Panc1 (cell line): ENCODE measurements around the gene SLC25A13. TPM values are rescaled to one million over a fixed set of nuclear protein-coding genes. Genes with fewer than 3 reads are reported as not detected.

Experiments used
- ATAC-seq: fragments of 200-7000 bp; cut with Tn5 transposase; 2 replicates; pipeline ENCODE4 v1.9.1; 2020; ENCODE audit warnings: mild to moderate bottlenecking, moderate library complexity
- BruUV-seq: library from RNA; stranded (reverse); fragments of 400-500 nt; replicated peaks from 2 replicates; lab custom pipeline; 2021; lab: Mats Ljungman, UMichigan
- CTCF ChIA-PET: fragments of 300-600 bp; sonication (Branson Sonifier 250); formaldehyde crosslinking; loops from one replicate; lab custom pipeline; 2022; ENCODE audit warnings: antibody characterized with exemption; lab: Charles Lee
- POLR2A ChIA-PET: fragments of 300-600 bp; sonication (Branson Sonifier 250); formaldehyde crosslinking; loops from one replicate; lab custom pipeline; 2022; ENCODE audit warnings: antibody characterized with exemption; lab: Charles Lee
- DNase-seq: peaks from one replicate; pipeline ENCODE4 v3.0.0-alpha.2; 2010; ENCODE audit warnings: low read depth, low spot score
- H3K27ac ChIP-seq: 2 replicates; pipeline ENCODE4 v1.5.1; 2011; ENCODE audit warnings: mild to moderate bottlenecking, low read length, inconsistent platforms
- H3K27me3 ChIP-seq: fragments of 200-500 bp; sonication (Bioruptor generic); 2 replicates; pipeline ENCODE4 v1.6.0; 2014; ENCODE audit warnings: low read length, inconsistent platforms; ENCODE audit not compliant: control insufficient read depth, insufficient read depth
- H3K36me3 ChIP-seq: fragments of 200-500 bp; sonication (Bioruptor generic); 2 replicates; pipeline ENCODE4 v1.5.1; 2014; ENCODE audit warnings: inconsistent platforms, mild to moderate bottlenecking, low read length, moderate library complexity; ENCODE audit not compliant: control insufficient read depth, insufficient read depth
- H3K4me1 ChIP-seq: 2 replicates; pipeline ENCODE4 v1.5.1; 2011; ENCODE audit warnings: inconsistent platforms, mild to moderate bottlenecking, low read length, moderate library complexity; ENCODE audit not compliant: control insufficient read depth, insufficient read depth
- H3K4me3 ChIP-seq, 2 experiments: 2 replicates each; pipeline ENCODE4 v1.5.1; 2011 to 2012; ENCODE audit warnings: low read depth in 2 of 2, low read length in 2 of 2, mild to moderate bottlenecking in 2 of 2, inconsistent platforms in 1 of 2, moderate library complexity in 1 of 2
- H3K9me3 ChIP-seq: fragments of 200-500 bp; sonication (Bioruptor generic); 2 replicates; pipeline ENCODE4 v1.5.1; 2014; ENCODE audit warnings: low read depth, mild to moderate bottlenecking, inconsistent platforms, low read length, moderate library complexity; ENCODE audit not compliant: control insufficient read depth, insufficient read depth
- CTCF ChIP-seq: fragments of 450-650 bp; IDR thresholded peaks from 2 replicates; pipeline ENCODE4 v1.5.1; 2017; ENCODE audit warnings: mild to moderate bottlenecking
- POLR2AphosphoS5 ChIP-seq: IDR thresholded peaks from 2 replicates; pipeline ENCODE4 v1.6.1; 2012; ENCODE audit warnings: mild to moderate bottlenecking, low read depth, low read length, moderate library complexity
- REST ChIP-seq, 2 experiments: IDR thresholded peaks; 2 replicates each; pipeline ENCODE4 v1.6.1; 2011 to 2012; ENCODE audit warnings: low read depth in 2 of 2, control low read depth in 1 of 2, low read length in 1 of 2, mild to moderate bottlenecking in 1 of 2, moderate library complexity in 1 of 2; ENCODE audit not compliant: insufficient read depth in 1 of 2
- SIN3A ChIP-seq: IDR thresholded peaks from 2 replicates; pipeline ENCODE4 v1.6.1; 2012; ENCODE audit warnings: low read depth, mild to moderate bottlenecking, low read length, moderate library complexity, borderline replicate concordance; ENCODE audit not compliant: insufficient read depth
- TCF7L2 ChIP-seq: IDR thresholded peaks from 2 replicates; pipeline ENCODE4 v1.6.1; 2011; ENCODE audit warnings: mild to moderate bottlenecking, low read depth, low read length, inconsistent platforms
- in situ Hi-C: cut with HindIII; loops from 2 replicates; pipeline ENCODE4 v1.10.0; 2016; ENCODE audit warnings: low sequenced_read_pairs, low pct_unique_long_range_greater_than_20kb
- intact Hi-C: fragments of 100-400 bp; cut with micrococcal nuclease; formaldehyde crosslinking; loops from one replicate; pipeline ENCODE4 v1.10.0; 2022; ENCODE audit not compliant: unreplicated experiment
- total RNA-seq: library from RNA; stranded (reverse); gene quantifications from one replicate; pipeline ENCODE4 v1.2.1, GENCODE V29; 2021; ENCODE audit not compliant: unreplicated experiment

The SLC25A13 gene
- total RNA-seq, 1 experiment from 2014 or later: 69.4 TPM

- Histone ChIP-seq H3K27me3 (no peaks in the 10 kb centered on the region), H3K4me1 (no peaks in the 10 kb centered on the region), H3K4me3 (no peak overlapping the region), H3K9me3 (no peaks in the 10 kb centered on the region), H3K36me3 (no peaks in the 10 kb centered on the region), H3K27ac (no peak overlapping the region)
- DNase-seq: no peak
- intact Hi-C loops: no loop called here
- ChIA-PET POLR2A (no interaction called here), CTCF (no interaction called here)
- BruUV-seq: no TSS peak
- ATAC-seq: no peak
- in situ Hi-C loops: no loop called here
- no peak for TF ChIP-seq REST (IDR thresholded peaks at IDR 0.05; ENCODE audit: insufficient read depth in 1 of 2, low read depth in 2 of 2, low read length in 1 of 2)
- no peak for TF ChIP-seq TCF7L2
- no peak for TF ChIP-seq CTCF
- no peak for TF ChIP-seq POLR2AphosphoS5
- TF ChIP-seq SIN3A: no peak
Observed at GRCh38 chr7:96233528-96234154, 88.3 kb downstream of the SLC25A13 start.

GRCh38 chr7:96233084-96233483, 88.8 kb downstream of the SLC25A13 start:
- intact Hi-C loops: no loop called here

More at GRCh38 chr7:96233084-96233483, 88.8 kb downstream of the SLC25A13 start:
- no peak overlapping the region for H3K27ac ChIP-seq
- in situ Hi-C loops: no loop called here
- TSS peak; percentile 44 for BruUV-seq
- H3K4me1 ChIP-seq: no peaks in the 10 kb centered on the region
- CTCF ChIA-PET: no interaction called here
- ATAC-seq: no peak
- H3K4me3 ChIP-seq: no peak overlapping the region
- H3K27me3 ChIP-seq: no peaks in the 10 kb centered on the region
- TF ChIP-seq REST (IDR thresholded peaks at IDR 0.05; ENCODE audit: insufficient read depth in 1 of 2, low read depth in 2 of 2, low read length in 1 of 2) (no peak), SIN3A (no peak), POLR2AphosphoS5 (no peak), TCF7L2 (no peak), CTCF (no peak)
- no peaks in the 10 kb centered on the region for H3K36me3 ChIP-seq
- no peaks in the 10 kb centered on the region for H3K9me3 ChIP-seq
- POLR2A ChIA-PET: interaction anchor here (0.6 to 0.7 kb wide), 2 partner anchors 9 to 15 kb away, joined by 3 to 8 read pairs; no protein-coding TSS in a partner anchor
- DNase-seq: no peak
